MCF 10A (cell line): Measurements from ENCODE around the gene SIGLEC7. TPM values are rescaled to one million over a fixed set of nuclear protein-coding genes. Genes with fewer than 3 reads are reported as not detected.

Experiments used
- BruUV-seq: library from RNA; stranded (reverse); fragments of 400-500 nt; replicated peaks from 2 replicates; lab custom pipeline; 2021; lab: Mats Ljungman, UMichigan
- CTCF ChIA-PET: fragments of 300-600 bp; sonication (Branson Sonifier 250); formaldehyde crosslinking; extraction: SDS; loops from one replicate; lab custom pipeline; 2021; ENCODE audit warnings: antibody characterized with exemption, inconsistent platforms; lab: Yijun Ruan, JAX
- POLR2A ChIA-PET: fragments of 300-600, 350-650 bp; sonication (Branson Sonifier 250); formaldehyde crosslinking; extraction: SDS; loops from one replicate; lab custom pipeline; 2020; ENCODE audit warnings: antibody characterized with exemption, inconsistent platforms; lab: Yijun Ruan, JAX
- DNase-seq: peaks from one replicate; pipeline ENCODE4 v3.0.0-alpha.2; 2018; ENCODE audit not compliant: unreplicated experiment
- H3K27ac Mint-ChIP-seq: one replicate; pipeline ENCODE4 v1.8.0; 2022; ENCODE audit warnings: mild to moderate bottlenecking, low read depth, mixed read lengths; ENCODE audit not compliant: unreplicated experiment
- H3K27me3 Mint-ChIP-seq: one replicate; pipeline ENCODE4 v1.8.0; 2022; ENCODE audit warnings: mixed read lengths; ENCODE audit not compliant: insufficient read depth, unreplicated experiment
- H3K36me3 Mint-ChIP-seq: one replicate; pipeline ENCODE4 v1.8.0; 2022; ENCODE audit warnings: mild to moderate bottlenecking, moderate library complexity, mixed read lengths; ENCODE audit not compliant: insufficient read depth, unreplicated experiment
- H3K4me1 Mint-ChIP-seq: one replicate; pipeline ENCODE4 v1.8.0; 2022; ENCODE audit warnings: mixed read lengths; ENCODE audit not compliant: insufficient read depth, unreplicated experiment
- H3K4me3 Mint-ChIP-seq: one replicate; pipeline ENCODE4 v1.8.0; 2022; ENCODE audit warnings: mild to moderate bottlenecking, moderate library complexity, mixed read lengths; ENCODE audit not compliant: unreplicated experiment
- H3K9me3 Mint-ChIP-seq: one replicate; pipeline ENCODE4 v1.8.0; 2022; ENCODE audit warnings: mixed read lengths; ENCODE audit not compliant: unreplicated experiment
- intact Hi-C: fragments of 100-400 bp; cut with micrococcal nuclease; formaldehyde crosslinking; loops from 2 replicates; pipeline ENCODE4 v1.14.1; 2022
- total RNA-seq: library from RNA; stranded (reverse); gene quantifications from 2 replicates; pipeline ENCODE4 v1.2.3, GENCODE V29; 2022
- TF ChIP-seq, protein P1 (sequence below): fragments of 200-600 bp; IDR thresholded peaks from one replicate; pipeline ENCODE4 v1.8.0; 2022; ENCODE audit warnings: antibody characterized with exemption, mild to moderate bottlenecking; ENCODE audit not compliant: unreplicated experiment

Gene SIGLEC7
- total RNA-seq, 1 experiment from 2014 or later: not detected

DNA sequence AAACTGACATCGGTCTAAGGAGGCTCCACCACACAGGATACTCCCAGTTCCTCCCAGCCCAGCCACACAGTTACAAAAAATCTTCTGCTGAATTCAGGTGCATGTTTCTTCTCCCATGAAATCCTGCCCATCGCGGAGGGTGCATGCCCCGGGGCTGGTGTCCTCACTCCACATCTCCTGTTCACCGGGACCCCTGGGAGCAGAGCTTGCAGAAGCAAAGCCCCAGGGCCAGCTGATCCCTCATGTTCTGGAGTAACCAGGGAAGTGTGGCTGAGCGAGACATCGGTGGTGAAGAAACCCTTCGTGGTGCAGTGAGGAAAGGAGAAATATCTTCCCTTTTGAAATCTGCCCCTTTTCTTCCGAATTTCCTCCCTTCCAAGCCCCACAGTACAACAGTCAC is 18.3 kb upstream of the SIGLEC7 start:
- Mint-ChIP-seq H3K4me3 (no peak overlapping the region), H3K9me3 (peaks cover 21% of the 10 kb centered on the region), H3K27ac (no peak overlapping the region), H3K27me3 (no peaks in the 10 kb centered on the region), H3K36me3 (no peaks in the 10 kb centered on the region), H3K4me1 (no peaks in the 10 kb centered on the region)
- CTCF ChIA-PET: no interaction called here
- DNase-seq: no peak
- POLR2A ChIA-PET: no interaction called here
- no TSS peak for BruUV-seq
- TF ChIP-seq, protein P1, sequence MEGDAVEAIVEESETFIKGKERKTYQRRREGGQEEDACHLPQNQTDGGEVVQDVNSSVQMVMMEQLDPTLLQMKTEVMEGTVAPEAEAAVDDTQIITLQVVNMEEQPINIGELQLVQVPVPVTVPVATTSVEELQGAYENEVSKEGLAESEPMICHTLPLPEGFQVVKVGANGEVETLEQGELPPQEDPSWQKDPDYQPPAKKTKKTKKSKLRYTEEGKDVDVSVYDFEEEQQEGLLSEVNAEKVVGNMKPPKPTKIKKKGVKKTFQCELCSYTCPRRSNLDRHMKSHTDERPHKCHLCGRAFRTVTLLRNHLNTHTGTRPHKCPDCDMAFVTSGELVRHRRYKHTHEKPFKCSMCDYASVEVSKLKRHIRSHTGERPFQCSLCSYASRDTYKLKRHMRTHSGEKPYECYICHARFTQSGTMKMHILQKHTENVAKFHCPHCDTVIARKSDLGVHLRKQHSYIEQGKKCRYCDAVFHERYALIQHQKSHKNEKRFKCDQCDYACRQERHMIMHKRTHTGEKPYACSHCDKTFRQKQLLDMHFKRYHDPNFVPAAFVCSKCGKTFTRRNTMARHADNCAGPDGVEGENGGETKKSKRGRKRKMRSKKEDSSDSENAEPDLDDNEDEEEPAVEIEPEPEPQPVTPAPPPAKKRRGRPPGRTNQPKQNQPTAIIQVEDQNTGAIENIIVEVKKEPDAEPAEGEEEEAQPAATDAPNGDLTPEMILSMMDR: no peak
- intact Hi-C loops: no loop called here

DNA sequence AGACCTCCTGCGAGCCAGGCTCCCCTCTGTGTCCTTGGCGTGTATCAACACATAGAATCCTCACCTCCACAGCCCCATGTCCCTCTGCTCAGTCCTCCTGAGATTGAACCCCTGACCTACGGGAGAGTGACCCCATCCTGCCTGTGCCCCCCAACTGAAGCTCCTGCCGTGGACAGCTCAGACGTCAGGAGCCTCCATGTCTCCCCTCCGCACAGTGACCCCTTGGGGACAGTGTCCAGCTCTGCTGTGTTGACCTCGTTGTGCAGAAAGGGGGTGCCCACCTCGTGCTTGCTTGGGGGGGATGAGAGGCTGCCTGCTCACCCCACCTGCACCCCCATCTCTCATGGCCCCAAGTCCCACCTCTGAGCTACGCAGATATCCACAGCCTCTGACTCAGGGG is 17.9 kb upstream of the SIGLEC7 start:
- no peak for DNase-seq
- H3K4me1 Mint-ChIP-seq: no peaks in the 10 kb centered on the region
- no peaks in the 10 kb centered on the region for H3K36me3 Mint-ChIP-seq
- POLR2A ChIA-PET: no interaction called here
- H3K27me3 Mint-ChIP-seq: no peaks in the 10 kb centered on the region
- CTCF ChIA-PET: no interaction called here
- no peak overlapping the region for H3K4me3 Mint-ChIP-seq
- H3K9me3 Mint-ChIP-seq: peaks cover 21% of the 10 kb centered on the region
- BruUV-seq: no TSS peak
- intact Hi-C loops: no loop called here
- H3K27ac Mint-ChIP-seq: no peak overlapping the region
- TF ChIP-seq, protein P1: no peak

DNA sequence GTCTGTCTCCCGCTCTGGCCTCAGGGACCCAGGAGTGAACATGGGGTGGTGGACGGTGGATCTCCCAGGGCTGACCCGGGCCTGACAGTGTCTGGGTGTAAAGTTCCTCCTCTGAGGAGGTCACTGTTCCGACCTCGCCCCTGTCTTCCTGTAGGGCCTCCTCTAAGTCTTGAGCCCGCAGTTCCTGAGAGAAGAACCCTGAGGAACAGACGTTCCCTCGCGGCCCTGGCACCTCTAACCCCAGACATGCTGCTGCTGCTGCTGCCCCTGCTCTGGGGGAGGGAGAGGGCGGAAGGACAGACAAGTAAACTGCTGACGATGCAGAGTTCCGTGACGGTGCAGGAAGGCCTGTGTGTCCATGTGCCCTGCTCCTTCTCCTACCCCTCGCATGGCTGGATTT is 17.4 kb upstream of the SIGLEC7 start, which contains the start of gene SIGLEC9:
Gene SIGLEC9 (plus strand): TSS at position 178 of the 400 bp plus-strand sequence. CDS start 69 bp downstream, at position 247.
- POLR2A ChIA-PET: no interaction called here
- DNase-seq: no peak
- Mint-ChIP-seq H3K36me3 (no peaks in the 10 kb centered on the region), H3K4me1 (no peaks in the 10 kb centered on the region), H3K27me3 (no peaks in the 10 kb centered on the region), H3K4me3 (no peak within 1 kb of the TSS), H3K9me3 (peaks cover 21% of the 10 kb centered on the region), H3K27ac (no peak within 1 kb of the TSS)
- intact Hi-C loops: no loop called here
- no TSS peak for BruUV-seq
- TF ChIP-seq, protein P1: no peak
- CTCF ChIA-PET: no interaction called here

DNA sequence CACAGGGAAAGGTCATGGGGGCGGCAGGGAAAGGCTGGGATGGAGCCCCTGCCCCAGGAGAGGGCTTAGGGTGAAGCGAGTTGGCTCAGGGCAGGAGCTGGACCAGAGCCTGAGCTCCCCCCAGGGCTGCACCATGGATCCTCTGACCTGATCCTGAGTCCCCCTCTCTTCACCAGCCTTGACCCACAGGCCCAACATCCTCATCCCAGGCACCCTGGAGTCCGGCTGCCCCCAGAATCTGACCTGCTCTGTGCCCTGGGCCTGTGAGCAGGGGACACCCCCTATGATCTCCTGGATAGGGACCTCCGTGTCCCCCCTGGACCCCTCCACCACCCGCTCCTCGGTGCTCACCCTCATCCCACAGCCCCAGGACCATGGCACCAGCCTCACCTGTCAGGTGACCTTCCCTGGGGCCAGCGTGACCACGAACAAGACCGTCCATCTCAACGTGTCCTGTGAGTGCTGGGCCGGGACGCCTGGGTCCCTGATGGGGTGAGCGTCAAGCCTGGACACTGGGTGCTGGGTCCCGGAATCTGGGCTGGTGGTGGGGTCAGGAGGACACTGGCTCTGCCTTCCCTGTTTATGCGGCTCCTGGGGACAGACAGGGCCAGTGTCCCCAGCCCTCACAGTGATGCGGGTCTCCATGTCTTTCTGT is 16.6 kb upstream of the SIGLEC7 start:
- no TSS peak for BruUV-seq
- Mint-ChIP-seq H3K4me1 (no peaks in the 10 kb centered on the region), H3K36me3 (no peaks in the 10 kb centered on the region), H3K27me3 (no peaks in the 10 kb centered on the region), H3K4me3 (no peak overlapping the region), H3K27ac (no peak overlapping the region), H3K9me3 (peaks cover 21% of the 10 kb centered on the region)
- intact Hi-C loops: no loop called here
- no peak for DNase-seq
- CTCF ChIA-PET: no interaction called here
- TF ChIP-seq, protein P1: no peak
- POLR2A ChIA-PET: no interaction called here
